HUDEP-2 (cell line): Measurements from ENCODE around the gene SMIM34.
"Not testable (repeated sequence)": the region's sequence is repeated elsewhere in the genome, so short reads cannot be mapped to it uniquely, and the experiment has no call there.

ENCODE experiments used
- DNase-seq, 76 experiments: peaks; one replicate each; lab custom pipeline; 2025; ENCODE audit not compliant: unreplicated experiment in 76 of 76; lab: John Stamatoyannopoulos, UW

The SMIM34 gene

GRCh38 chr21:34423805-34424204 lies at the start of gene SMIM34:
Gene SMIM34, minus strand, starts transcription at chr21:34423951. Its CDS starts 112 bp downstream, at chr21:34423839.
- DNase-seq = not testable (repeated sequence)

GRCh38 chr21:34467333-34467732 lies 43.6 kb upstream of the SMIM34 start:
- not testable (repeated sequence) for DNase-seq

- DNase-seq = not testable (repeated sequence)
Observed at GRCh38 chr21:34459426-34459825, 35.7 kb upstream of the SMIM34 start.

GRCh38 chr21:34458266-34458665 lies 34.5 kb upstream of the SMIM34 start:
- DNase-seq = not testable (repeated sequence)

GRCh38 chr21:34456180-34456579 lies 32.4 kb upstream of the SMIM34 start:
- not testable (repeated sequence) for DNase-seq

GRCh38 chr21:34455628-34456027 lies 31.9 kb upstream of the SMIM34 start:
- DNase-seq = not testable (repeated sequence)

- DNase-seq = not testable (repeated sequence)
Observed at GRCh38 chr21:34447018-34447417, 23.3 kb upstream of the SMIM34 start.

- DNase-seq = not testable (repeated sequence)
Observed at GRCh38 chr21:34443486-34443885, 19.7 kb upstream of the SMIM34 start.

GRCh38 chr21:34429710-34430109 lies 6.0 kb upstream of the SMIM34 start:
- DNase-seq = not testable (repeated sequence)

GRCh38 chr21:34428441-34428840 lies 4.7 kb upstream of the SMIM34 start:
- not testable (repeated sequence) for DNase-seq

GRCh38 chr21:34427339-34427738 lies 3.6 kb upstream of the SMIM34 start:
- DNase-seq = not testable (repeated sequence)

- DNase-seq = not testable (repeated sequence)
Observed at GRCh38 chr21:34417448-34418077, 6.2 kb downstream of the SMIM34 start.

GRCh38 chr21:34407294-34407693 lies 16.5 kb downstream of the SMIM34 start:
- not testable (repeated sequence) for DNase-seq

GRCh38 chr21:34406676-34407075 lies 17.1 kb downstream of the SMIM34 start:
- DNase-seq = not testable (repeated sequence)

GRCh38 chr21:34406102-34406501 lies 17.6 kb downstream of the SMIM34 start:
- not testable (repeated sequence) for DNase-seq

GRCh38 chr21:34405686-34406085 lies 18.1 kb downstream of the SMIM34 start:
- DNase-seq = not testable (repeated sequence)

GRCh38 chr21:34404742-34405141 lies 19.0 kb downstream of the SMIM34 start:
- DNase-seq = not testable (repeated sequence)

GRCh38 chr21:34400522-34400921 lies 23.2 kb downstream of the SMIM34 start:
- not testable (repeated sequence) for DNase-seq

- not testable (repeated sequence) for DNase-seq
Observed at GRCh38 chr21:34383724-34384415, 39.9 kb downstream of the SMIM34 start.

- DNase-seq = not testable (repeated sequence)
Observed at GRCh38 chr21:34383138-34383537, 40.6 kb downstream of the SMIM34 start.

GRCh38 chr21:34375619-34375972 lies 48.2 kb downstream of the SMIM34 start:
- DNase-seq = not testable (repeated sequence)
